Measurements from ENCODE around the gene LYSMD3.

- TF ChIP-seq CTCF (IDR thresholded peaks at IDR 0.05 in 4 of 5, conservative IDR thresholded peaks at IDR 0.05 in 1 of 5) (no peak), POLR2A (IDR thresholded peaks at IDR 0.05) (no peak)
Measured at GRCh38 chr5:90475436-90475980, 53.9 kb downstream of the LYSMD3 start.

Measured in gastrocnemius medialis (tissue), 4 donors.